ENCODE results near the gene GAPDH.

DNA sequence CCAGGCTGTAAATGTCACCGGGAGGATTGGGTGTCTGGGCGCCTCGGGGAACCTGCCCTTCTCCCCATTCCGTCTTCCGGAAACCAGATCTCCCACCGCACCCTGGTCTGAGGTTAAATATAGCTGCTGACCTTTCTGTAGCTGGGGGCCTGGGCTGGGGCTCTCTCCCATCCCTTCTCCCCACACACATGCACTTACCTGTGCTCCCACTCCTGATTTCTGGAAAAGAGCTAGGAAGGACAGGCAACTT lies 1.3 kb downstream of the GAPDH start:
- TF ChIP-seq, protein P1, sequence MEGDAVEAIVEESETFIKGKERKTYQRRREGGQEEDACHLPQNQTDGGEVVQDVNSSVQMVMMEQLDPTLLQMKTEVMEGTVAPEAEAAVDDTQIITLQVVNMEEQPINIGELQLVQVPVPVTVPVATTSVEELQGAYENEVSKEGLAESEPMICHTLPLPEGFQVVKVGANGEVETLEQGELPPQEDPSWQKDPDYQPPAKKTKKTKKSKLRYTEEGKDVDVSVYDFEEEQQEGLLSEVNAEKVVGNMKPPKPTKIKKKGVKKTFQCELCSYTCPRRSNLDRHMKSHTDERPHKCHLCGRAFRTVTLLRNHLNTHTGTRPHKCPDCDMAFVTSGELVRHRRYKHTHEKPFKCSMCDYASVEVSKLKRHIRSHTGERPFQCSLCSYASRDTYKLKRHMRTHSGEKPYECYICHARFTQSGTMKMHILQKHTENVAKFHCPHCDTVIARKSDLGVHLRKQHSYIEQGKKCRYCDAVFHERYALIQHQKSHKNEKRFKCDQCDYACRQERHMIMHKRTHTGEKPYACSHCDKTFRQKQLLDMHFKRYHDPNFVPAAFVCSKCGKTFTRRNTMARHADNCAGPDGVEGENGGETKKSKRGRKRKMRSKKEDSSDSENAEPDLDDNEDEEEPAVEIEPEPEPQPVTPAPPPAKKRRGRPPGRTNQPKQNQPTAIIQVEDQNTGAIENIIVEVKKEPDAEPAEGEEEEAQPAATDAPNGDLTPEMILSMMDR (IDR thresholded peaks at IDR 0.05): no peak
- no peak for TF ChIP-seq POLR2AphosphoS5 (IDR thresholded peaks at IDR 0.05)

All from prostate gland (tissue), 2 donors.